Activated naive CD8-positive, alpha-beta T cell treated with anti-CD3 and anti-CD28 coated beads, Interleukin-2, amount 10 ng/mL, durations not matched to agents 7 days and 5 days (primary cell): ENCODE measurements around the gene GLS2. TPM values are rescaled to one million over a fixed set of nuclear protein-coding genes. Genes with fewer than 3 reads are reported as not detected.
"Not testable (repeated sequence)": the region's sequence is repeated elsewhere in the genome, so short reads cannot be mapped to it uniquely, and the experiment has no call there.

Source experiments
- ATAC-seq: fragments of 150-1000 bp; cut with Tn5 transposase; one replicate; pipeline ENCODE4 v1.10.0; 2021; ENCODE audit warnings: low read depth, moderate library complexity
- POLR2A ChIA-PET: fragments of 350-600 bp; sonication (Branson Sonifier 250); formaldehyde crosslinking; loops from one replicate; lab custom pipeline; 2021; ENCODE audit warnings: antibody characterized with exemption; lab: Charles Lee
- DNase-seq: peaks from one replicate; pipeline ENCODE4 v3.0.0; 2021
- H3K27ac Mint-ChIP-seq: one replicate; pipeline ENCODE4 v1.8.0; 2022; ENCODE audit warnings: mild to moderate bottlenecking, mixed read lengths
- H3K27me3 Mint-ChIP-seq: one replicate; pipeline ENCODE4 v1.8.0; 2022; ENCODE audit warnings: mild to moderate bottlenecking, moderate library complexity, mixed read lengths
- H3K36me3 Mint-ChIP-seq: one replicate; pipeline ENCODE4 v1.8.0; 2021; ENCODE audit warnings: mild to moderate bottlenecking, mixed read lengths
- H3K4me1 Mint-ChIP-seq: one replicate; pipeline ENCODE4 v1.8.0; 2021; ENCODE audit warnings: mixed read lengths
- H3K4me3 Mint-ChIP-seq: one replicate; pipeline ENCODE4 v1.8.0; 2022; ENCODE audit warnings: mild to moderate bottlenecking, moderate library complexity, mixed read lengths
- H3K9me3 Mint-ChIP-seq: one replicate; pipeline ENCODE4 v1.8.0; 2021; ENCODE audit warnings: mixed read lengths
- total RNA-seq, 2 experiments: library from RNA; stranded (reverse); gene quantifications; one replicate each; pipeline ENCODE4 v1.2.3, GENCODE V29; 2021

GLS2 gene
- total RNA-seq, 2 experiments from 2014 or later, result 4.4 to 5.2 TPM

GRCh38 chr12:56514014-56514318 is 26.0 kb upstream of the GLS2 start:
- ATAC-seq, H3K9me3 Mint-ChIP-seq, H3K27me3 Mint-ChIP-seq, H3K36me3 Mint-ChIP-seq, H3K4me1 Mint-ChIP-seq, H3K4me3 Mint-ChIP-seq, H3K27ac Mint-ChIP-seq, DNase-seq: not testable (repeated sequence)
- POLR2A ChIA-PET, result interaction anchor here (1.0 to 1.3 kb wide), 2 partner anchors 120 to 123 kb away, joined by 3 read pairs; no protein-coding TSS in a partner anchor

DNA sequence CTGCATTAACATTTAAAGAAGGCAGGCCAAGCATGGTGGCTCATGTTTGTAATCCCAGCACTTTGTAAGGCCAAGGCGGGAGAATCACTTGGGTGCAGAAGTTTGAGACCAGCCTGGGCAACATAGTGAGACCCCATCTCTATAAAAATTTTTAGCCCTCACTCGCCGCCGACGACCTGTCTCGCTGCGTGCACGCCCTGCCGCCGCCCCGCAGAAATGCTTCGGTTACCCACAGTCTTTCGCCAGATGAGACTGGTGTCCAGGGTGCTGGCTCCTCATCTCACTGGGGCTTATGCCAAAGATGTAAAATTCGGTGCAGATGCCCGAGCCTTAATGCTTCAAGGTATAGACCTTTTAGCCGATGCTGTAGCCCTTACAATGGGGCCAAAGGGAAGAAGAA is 22.8 kb upstream of the GLS2 start:
- Mint-ChIP-seq H3K27ac (no peak overlapping the region), H3K4me1 (peaks cover 3% of the 10 kb centered on the region), H3K9me3 (no peaks in the 10 kb centered on the region), H3K36me3 (no peaks in the 10 kb centered on the region), H3K4me3 (no peak overlapping the region), H3K27me3 (peaks cover 5% of the 10 kb centered on the region)
- no peak for ATAC-seq
- POLR2A ChIA-PET, result no interaction called here
- DNase-seq, result no peak

DNA sequence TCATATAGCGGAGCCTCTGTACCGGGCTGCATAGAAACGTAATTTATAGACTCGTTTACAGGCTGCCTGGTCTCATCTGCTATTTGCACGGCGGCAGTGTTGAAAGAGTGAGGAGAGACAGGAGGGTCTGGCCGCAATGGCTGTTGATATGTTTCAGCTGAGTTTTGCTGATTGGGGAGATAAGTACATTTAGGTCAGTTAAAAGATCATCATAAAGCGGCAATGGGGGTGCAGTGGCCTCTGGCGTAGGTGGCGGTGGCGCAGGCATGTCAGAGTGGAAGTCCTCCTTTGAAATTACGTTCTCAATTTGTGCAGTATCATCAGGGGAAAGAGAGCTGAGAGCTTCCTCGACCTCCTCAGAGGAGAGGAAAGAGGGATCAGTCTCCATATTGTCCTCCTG is 11.9 kb upstream of the GLS2 start:
- ATAC-seq, H3K4me1 Mint-ChIP-seq, H3K36me3 Mint-ChIP-seq, H3K4me3 Mint-ChIP-seq, H3K27ac Mint-ChIP-seq, POLR2A ChIA-PET, DNase-seq, H3K9me3 Mint-ChIP-seq, H3K27me3 Mint-ChIP-seq: not testable (repeated sequence)

- H3K9me3 Mint-ChIP-seq, H3K27me3 Mint-ChIP-seq, H3K4me3 Mint-ChIP-seq, H3K27ac Mint-ChIP-seq, DNase-seq, POLR2A ChIA-PET, H3K36me3 Mint-ChIP-seq, ATAC-seq, H3K4me1 Mint-ChIP-seq: not testable (repeated sequence)
These were observed 11.5 kb upstream of the GLS2 start for GRCh38 chr12:56499452-56499851.

GRCh38 chr12:56498126-56498902 is 10.4 kb upstream of the GLS2 start:
- H3K27ac Mint-ChIP-seq, result not testable (repeated sequence)

DNA sequence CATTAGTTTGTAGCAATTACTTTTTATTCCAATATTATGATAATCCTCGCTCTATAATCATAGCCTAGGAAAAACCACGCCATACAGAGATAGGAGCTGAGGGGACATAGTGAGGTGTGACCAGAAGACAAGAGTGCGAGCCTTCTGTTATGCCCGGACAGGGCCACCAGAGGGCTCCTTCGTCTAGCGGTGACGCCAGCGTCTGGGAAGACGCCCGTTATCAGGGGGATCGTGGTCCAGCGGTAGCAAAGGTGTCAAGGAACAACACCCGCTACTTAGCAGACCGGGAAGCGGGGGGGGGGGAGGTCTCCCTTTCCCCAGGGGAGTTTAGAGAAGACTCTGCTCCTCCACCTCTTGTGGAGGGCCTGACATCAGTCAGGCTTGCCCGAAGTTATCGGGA is 8.7 kb upstream of the GLS2 start:
- H3K4me1 Mint-ChIP-seq, H3K27ac Mint-ChIP-seq, POLR2A ChIA-PET, ATAC-seq, H3K9me3 Mint-ChIP-seq, H3K36me3 Mint-ChIP-seq: not testable (repeated sequence)
- peaks cover 10% of the 10 kb centered on the region for H3K27me3 Mint-ChIP-seq
- peak; percentile 39 for DNase-seq
- H3K4me3 Mint-ChIP-seq, result peak overlapping the region; percentile 25

More at GRCh38 chr12:56498126-56498902, 10.4 kb upstream of the GLS2 start:
- POLR2A ChIA-PET, DNase-seq, H3K9me3 Mint-ChIP-seq, H3K36me3 Mint-ChIP-seq, H3K4me1 Mint-ChIP-seq, ATAC-seq, H3K27me3 Mint-ChIP-seq, H3K4me3 Mint-ChIP-seq: not testable (repeated sequence)

- ATAC-seq, H3K4me3 Mint-ChIP-seq, H3K4me1 Mint-ChIP-seq, H3K36me3 Mint-ChIP-seq, H3K9me3 Mint-ChIP-seq, H3K27ac Mint-ChIP-seq, DNase-seq, POLR2A ChIA-PET: not testable (repeated sequence)
- H3K27me3 Mint-ChIP-seq, result peaks cover 33% of the 10 kb centered on the region
These were observed 6.5 kb upstream of the GLS2 start for GRCh38 chr12:56494481-56494880.

GRCh38 chr12:56494106-56494415 is 6.1 kb upstream of the GLS2 start:
- DNase-seq, ATAC-seq, H3K4me1 Mint-ChIP-seq, H3K27ac Mint-ChIP-seq, H3K9me3 Mint-ChIP-seq, POLR2A ChIA-PET, H3K36me3 Mint-ChIP-seq, H3K4me3 Mint-ChIP-seq: not testable (repeated sequence)
- H3K27me3 Mint-ChIP-seq, result peaks cover 37% of the 10 kb centered on the region

- H3K4me3 Mint-ChIP-seq, H3K36me3 Mint-ChIP-seq, DNase-seq, H3K9me3 Mint-ChIP-seq, H3K4me1 Mint-ChIP-seq, ATAC-seq, POLR2A ChIA-PET, H3K27ac Mint-ChIP-seq: not testable (repeated sequence)
- peaks cover 39% of the 10 kb centered on the region for H3K27me3 Mint-ChIP-seq
These were observed 5.6 kb upstream of the GLS2 start for GRCh38 chr12:56493409-56494105.

GRCh38 chr12:56490360-56490759 is 2.4 kb upstream of the GLS2 start:
- H3K27me3 Mint-ChIP-seq, result peaks cover 52% of the 10 kb centered on the region
- no peak overlapping the region for H3K4me3 Mint-ChIP-seq
- POLR2A ChIA-PET, result no interaction called here
- H3K36me3 Mint-ChIP-seq, result peaks cover 2% of the 10 kb centered on the region
- H3K9me3 Mint-ChIP-seq, result peaks cover 3% of the 10 kb centered on the region
- H3K27ac Mint-ChIP-seq, result no peak overlapping the region
- no peak for DNase-seq
- peaks cover 11% of the 10 kb centered on the region for H3K4me1 Mint-ChIP-seq
- ATAC-seq, result no peak

DNA sequence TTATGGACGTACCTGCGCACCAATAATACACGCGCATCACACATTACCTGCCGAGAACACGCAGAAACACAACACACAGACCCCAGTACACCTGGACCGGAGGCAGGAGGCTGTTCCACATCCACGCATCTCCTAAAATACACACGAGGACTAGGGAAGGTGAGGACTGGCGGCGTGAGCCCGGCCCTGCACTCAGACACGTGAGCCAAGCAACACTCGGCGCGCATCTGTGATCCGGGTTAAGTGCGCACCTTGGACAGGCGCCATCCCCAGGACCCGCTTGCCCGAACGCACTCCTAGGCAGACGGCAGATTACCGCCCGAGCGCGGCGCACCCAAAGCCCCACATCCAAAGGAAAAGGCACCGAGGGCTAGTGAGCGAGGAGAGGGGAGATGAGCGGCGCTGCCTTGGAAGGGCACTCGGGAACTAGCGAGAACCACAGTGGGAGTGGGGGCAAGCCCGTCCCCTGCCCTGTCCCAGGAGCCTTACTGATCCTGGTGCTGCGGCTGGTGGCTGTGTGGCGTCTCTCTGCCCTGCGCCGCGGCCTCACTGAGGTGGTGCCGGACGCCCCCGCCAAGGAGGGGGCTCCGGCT is 417 bp downstream of the GLS2 start:
- peaks cover 2% of the 10 kb centered on the region for H3K36me3 Mint-ChIP-seq
- DNase-seq (no peak), ATAC-seq (peak; percentile 25)
- peak overlapping the region; percentile 52 for H3K27ac Mint-ChIP-seq
- peak overlapping the region; percentile 85 for H3K4me3 Mint-ChIP-seq
- peaks cover 46% of the 10 kb centered on the region for H3K27me3 Mint-ChIP-seq
- POLR2A ChIA-PET, result no interaction called here
- peaks cover 11% of the 10 kb centered on the region for H3K4me1 Mint-ChIP-seq
- peaks cover 2% of the 10 kb centered on the region for H3K9me3 Mint-ChIP-seq

DNA sequence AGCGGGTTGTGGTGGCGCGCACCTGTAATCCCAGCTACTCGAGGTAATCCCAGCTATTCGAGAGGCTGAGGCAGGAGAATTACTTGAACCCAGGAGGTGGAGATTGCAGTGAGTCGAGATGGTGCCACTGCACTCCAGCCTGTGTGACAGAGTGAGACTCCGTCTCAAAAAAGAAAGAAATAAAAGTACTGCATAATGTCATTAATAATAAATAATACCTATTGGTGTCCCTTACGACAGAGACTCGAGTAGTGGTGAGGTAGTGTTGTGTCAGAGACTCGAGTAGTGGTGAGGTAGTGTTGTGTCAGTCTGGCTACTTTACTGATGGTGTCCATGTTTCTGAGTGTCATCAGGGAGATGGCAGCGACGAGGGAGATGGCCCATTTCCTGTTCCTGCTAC is 1.3 kb downstream of the GLS2 start:
- peaks cover 44% of the 10 kb centered on the region for H3K27me3 Mint-ChIP-seq
- peaks cover 11% of the 10 kb centered on the region for H3K4me1 Mint-ChIP-seq
- H3K9me3 Mint-ChIP-seq, result peaks cover 2% of the 10 kb centered on the region
- POLR2A ChIA-PET, result no interaction called here
- DNase-seq, result no peak
- peaks cover 2% of the 10 kb centered on the region for H3K36me3 Mint-ChIP-seq
- H3K4me3 Mint-ChIP-seq, result no peak overlapping the region
- no peak overlapping the region for H3K27ac Mint-ChIP-seq
- ATAC-seq, result no peak

DNA sequence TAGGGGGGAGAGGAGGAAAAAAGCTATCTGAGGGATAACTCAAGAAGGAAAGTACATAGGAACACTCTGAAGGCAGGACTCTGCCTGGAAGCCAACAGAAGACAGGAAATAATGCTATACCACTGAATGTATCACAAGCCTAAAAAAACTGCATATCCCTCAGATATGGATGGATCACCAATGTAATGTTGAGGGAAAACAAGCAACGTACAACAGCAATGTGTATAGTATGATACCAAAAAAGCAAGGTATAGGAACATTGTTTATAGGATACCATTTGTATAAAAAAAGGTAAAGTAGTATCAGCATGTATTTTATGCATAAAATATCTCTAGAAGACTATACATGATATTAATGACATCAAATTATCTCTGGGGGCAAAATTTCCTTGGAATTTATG is 3.4 kb downstream of the GLS2 start:
- POLR2A ChIA-PET, result no interaction called here
- peaks cover 2% of the 10 kb centered on the region for H3K9me3 Mint-ChIP-seq
- ATAC-seq, result no peak
- peaks cover 23% of the 10 kb centered on the region for H3K27me3 Mint-ChIP-seq
- DNase-seq, result no peak
- H3K27ac Mint-ChIP-seq, result no peak overlapping the region
- peaks cover 17% of the 10 kb centered on the region for H3K4me1 Mint-ChIP-seq
- no peak overlapping the region for H3K4me3 Mint-ChIP-seq
- H3K36me3 Mint-ChIP-seq, result peaks cover 4% of the 10 kb centered on the region

GRCh38 chr12:56479625-56480024 is 8.3 kb downstream of the GLS2 start:
- POLR2A ChIA-PET, result no interaction called here

More at GRCh38 chr12:56479625-56480024, 8.3 kb downstream of the GLS2 start:
- ATAC-seq (no peak), DNase-seq (no peak)
- Mint-ChIP-seq H3K9me3 (no peaks in the 10 kb centered on the region), H3K36me3 (peaks cover 4% of the 10 kb centered on the region), H3K4me3 (no peak overlapping the region), H3K27me3 (no peaks in the 10 kb centered on the region), H3K4me1 (peaks cover 6% of the 10 kb centered on the region), H3K27ac (no peak overlapping the region)
